H9 (cell line): Measurements from ENCODE around the gene DCLK2. TPM values are rescaled to one million over a fixed set of nuclear protein-coding genes. Genes with fewer than 3 reads are reported as not detected.

Experiments used
- DNase-seq: peaks from one replicate; pipeline ENCODE4 v3.0.0-alpha.2; 2017
- H2AFZ ChIP-seq: one replicate; pipeline ENCODE4 v1.6.1; 2013; ENCODE audit warnings: mild to moderate bottlenecking, low read length, control low read depth, moderate library complexity
- H2AK5ac ChIP-seq: 2 replicates; pipeline ENCODE4 v1.6.1; 2013; ENCODE audit warnings: low read length, control low read depth, mixed read lengths; ENCODE audit not compliant: insufficient read length
- H2BK120ac ChIP-seq: one replicate; pipeline ENCODE4 v1.6.1; 2013; ENCODE audit warnings: low read depth, mild to moderate bottlenecking, low read length, control low read depth, inconsistent platforms; ENCODE audit not compliant: poor library complexity, severe bottlenecking
- H2BK12ac ChIP-seq: 2 replicates; pipeline ENCODE4 v1.6.1; 2013; ENCODE audit warnings: low read length, control low read depth, mixed read lengths, low read depth; ENCODE audit not compliant: insufficient read length
- H2BK15ac ChIP-seq: 2 replicates; pipeline ENCODE4 v1.6.1; 2013; ENCODE audit warnings: low read depth, low read length, control low read depth
- H2BK20ac ChIP-seq: one replicate; pipeline ENCODE4 v1.6.1; 2013; ENCODE audit warnings: low read depth, mild to moderate bottlenecking, low read length, control low read depth, inconsistent platforms; ENCODE audit not compliant: poor library complexity, severe bottlenecking
- H2BK5ac ChIP-seq: 2 replicates; pipeline ENCODE4 v1.6.1; 2013; ENCODE audit warnings: low read length, control low read depth, mixed read lengths; ENCODE audit not compliant: insufficient read length
- H3K14ac ChIP-seq: 2 replicates; pipeline ENCODE4 v1.6.1; 2013; ENCODE audit warnings: low read length, control low read depth; ENCODE audit not compliant: insufficient read depth
- H3K18ac ChIP-seq: 2 replicates; pipeline ENCODE4 v1.6.1; 2013; ENCODE audit warnings: low read depth, mild to moderate bottlenecking, mixed read lengths, low read length, control low read depth; ENCODE audit not compliant: insufficient read length
- H3K23ac ChIP-seq: 2 replicates; pipeline ENCODE4 v1.6.1; 2013; ENCODE audit warnings: low read length, control low read depth, mixed read lengths, low read depth; ENCODE audit not compliant: insufficient read length
- H3K23me2 ChIP-seq: 2 replicates; pipeline ENCODE4 v1.6.1; 2013; ENCODE audit warnings: low read depth, mild to moderate bottlenecking, mixed read lengths, low read length, control low read depth; ENCODE audit not compliant: insufficient read length, poor library complexity, severe bottlenecking
- H3K27ac ChIP-seq: 2 replicates; pipeline ENCODE4 v1.5.1; 2013; ENCODE audit warnings: low read length, control low read depth, mixed read lengths, low read depth; ENCODE audit not compliant: insufficient read length
- H3K27me3 ChIP-seq: 2 replicates; pipeline ENCODE4 v1.6.1; 2013; ENCODE audit warnings: low read length, control low read depth, inconsistent platforms; ENCODE audit not compliant: insufficient read depth
- H3K4ac ChIP-seq: 2 replicates; pipeline ENCODE4 v1.6.1; 2013; ENCODE audit warnings: low read depth, mild to moderate bottlenecking, control low read depth, inconsistent platforms, low read length, moderate library complexity
- H3K4me1 ChIP-seq: 2 replicates; pipeline ENCODE4 v1.6.1; 2013; ENCODE audit warnings: low read length, control low read depth, inconsistent platforms; ENCODE audit not compliant: insufficient read depth
- H3K4me2 ChIP-seq: 2 replicates; pipeline ENCODE4 v1.6.1; 2013; ENCODE audit warnings: low read length, control low read depth, mixed read lengths; ENCODE audit not compliant: insufficient read length, insufficient read depth
- H3K56ac ChIP-seq: 2 replicates; pipeline ENCODE4 v1.6.1; 2013; ENCODE audit warnings: low read depth, mild to moderate bottlenecking, mixed read lengths, low read length, control low read depth; ENCODE audit not compliant: insufficient read length
- H3K79me1 ChIP-seq: 2 replicates; pipeline ENCODE4 v1.6.1; 2013; ENCODE audit warnings: low read depth, mild to moderate bottlenecking, moderate library complexity, low read length, control low read depth, inconsistent platforms; ENCODE audit not compliant: insufficient read depth, poor library complexity, severe bottlenecking
- H3K79me2 ChIP-seq: 2 replicates; pipeline ENCODE4 v1.6.1; 2013; ENCODE audit warnings: low read length, control low read depth, inconsistent platforms; ENCODE audit not compliant: insufficient read depth
- H3K9ac ChIP-seq: 2 replicates; pipeline ENCODE4 v1.6.1; 2013; ENCODE audit warnings: low read length, control low read depth, mixed read lengths; ENCODE audit not compliant: insufficient read length; ENCODE audit errors: extremely low read depth
- H3K9me3 ChIP-seq: one replicate; pipeline ENCODE4 v1.6.1; 2013; ENCODE audit warnings: low read depth, low read length, inconsistent platforms; ENCODE audit not compliant: control insufficient read depth
- H3T11ph ChIP-seq: one replicate; pipeline ENCODE4 v1.6.1; 2013; ENCODE audit warnings: mild to moderate bottlenecking, low read length, control low read depth, inconsistent platforms
- H4K20me1 ChIP-seq: one replicate; pipeline ENCODE4 v1.6.1; 2013; ENCODE audit not compliant: control insufficient read depth, insufficient read length, insufficient read depth
- H4K5ac ChIP-seq: 2 replicates; pipeline ENCODE4 v1.6.1; 2013; ENCODE audit warnings: low read depth, mild to moderate bottlenecking, mixed read lengths, low read length, control low read depth; ENCODE audit not compliant: insufficient read length
- H4K8ac ChIP-seq: replicated peaks from 2 replicates; pipeline ENCODE4 v1.6.1; 2013; ENCODE audit warnings: low read length, control low read depth, mixed read lengths, low read depth; ENCODE audit not compliant: insufficient read length
- H4K91ac ChIP-seq: 2 replicates; pipeline ENCODE4 v1.6.1; 2013; ENCODE audit warnings: low read depth, mild to moderate bottlenecking, moderate library complexity, mixed read lengths, low read length, control low read depth; ENCODE audit not compliant: insufficient read length
- H3K27ac Mint-ChIP-seq, 3 experiments: 2 replicates in 2 of 3; 3 replicates in 1 of 3; pipeline ENCODE4 v1.8.0; 2020 to 2021; ENCODE audit warnings: mixed read lengths in 3 of 3, mild to moderate bottlenecking in 1 of 3, moderate library complexity in 1 of 3
- H3K27me3 Mint-ChIP-seq: 2 replicates; pipeline ENCODE4 v1.8.0; 2021; ENCODE audit warnings: low read depth, mild to moderate bottlenecking, moderate library complexity, mixed read lengths
- H3K36me3 Mint-ChIP-seq, 3 experiments: 2 replicates in 2 of 3; 3 replicates in 1 of 3; pipeline ENCODE4 v1.8.0; 2020 to 2021; ENCODE audit warnings: low read depth in 3 of 3, mixed read lengths in 3 of 3; ENCODE audit not compliant: insufficient read depth in 1 of 3
- H3K4me1 Mint-ChIP-seq, 2 experiments: 2 replicates each; pipeline ENCODE4 v1.8.0; 2020; ENCODE audit warnings: mixed read lengths in 2 of 2
- H3K4me3 Mint-ChIP-seq, 2 experiments: 2 replicates in 1 of 2; 3 replicates in 1 of 2; pipeline ENCODE4 v1.8.0; 2020 to 2021; ENCODE audit warnings: mild to moderate bottlenecking in 2 of 2, mixed read lengths in 2 of 2, moderate library complexity in 1 of 2
- H3K9me3 Mint-ChIP-seq, 2 experiments: 2 replicates in 1 of 2; 3 replicates in 1 of 2; pipeline ENCODE4 v1.8.0; 2020; ENCODE audit warnings: mild to moderate bottlenecking in 2 of 2, mixed read lengths in 2 of 2, moderate library complexity in 1 of 2
- CTCF ChIP-seq: fragments of 200-600 bp; sonication (generic); conservative IDR thresholded peaks from 3 replicates; pipeline ENCODE4 v1.8.0; 2021; ENCODE audit warnings: antibody characterized with exemption, mild to moderate bottlenecking
- whole genome bisulfite sequencing: extraction: QIAGEN DNeasy Blood & Tissue Kit; methylation state at CpG from one replicate; pipeline ENCODE4 v1.1.7; 2013; ENCODE audit warnings: missing lambda C conversion rate, low lambda C conversion rate, mixed read lengths; ENCODE audit not compliant: insufficient read length; ENCODE audit errors: extremely low coverage; 5-methylcytosine and 5-hydroxymethylcytosine counted together
- total RNA-seq: library from RNA; stranded (reverse); gene quantifications from 2 replicates; pipeline ENCODE4 v1.2.1, GENCODE V29; 2021

The DCLK2 gene
- total RNA-seq, 1 experiment from 2014 or later = 0.33 TPM

- no peak for DNase-seq
- H3K9ac ChIP-seq = no peak overlapping the region
- no peaks in the 10 kb centered on the region for H3K23me2 ChIP-seq
- H4K91ac ChIP-seq = no peak overlapping the region
- H3K79me1 ChIP-seq = no peaks in the 10 kb centered on the region
- H3K4ac ChIP-seq = no peak overlapping the region
- Mint-ChIP-seq H3K27me3 (peaks cover 16% of the 10 kb centered on the region), H3K4me3 (no peak overlapping the region), H3K27ac (no peak overlapping the region), H3K9me3 (peaks cover 0 to 1% of the 10 kb centered on the region in 2 experiments; a peak in 1 of 5 replicates), H3K4me1 (no peaks in the 10 kb centered on the region), H3K36me3 (no peaks in the 10 kb centered on the region)
- no peak overlapping the region for H2BK5ac ChIP-seq
- H3K27ac ChIP-seq = no peak overlapping the region
- WGBS = no CpG with 5 or more reads among the region's 4 CpGs
- no peak overlapping the region for H4K8ac ChIP-seq
- no peak overlapping the region for H3K14ac ChIP-seq
- H3K4me2 ChIP-seq = no peak overlapping the region
- H3K79me2 ChIP-seq = no peaks in the 10 kb centered on the region
- H4K20me1 ChIP-seq = no peaks in the 10 kb centered on the region
- H3K18ac ChIP-seq = no peak overlapping the region
- TF ChIP-seq CTCF = no peak
- no peaks in the 10 kb centered on the region for H3K9me3 ChIP-seq
- H2AFZ ChIP-seq = no peak overlapping the region
- no peak overlapping the region for H2BK12ac ChIP-seq
- no peak overlapping the region for H3K23ac ChIP-seq
- H3K4me1 ChIP-seq = no peaks in the 10 kb centered on the region
- no peak overlapping the region for H2BK120ac ChIP-seq
- H3K56ac ChIP-seq = no peak overlapping the region
- H2BK20ac ChIP-seq = no peak overlapping the region
- H3T11ph ChIP-seq = no peak overlapping the region
- no peak overlapping the region for H4K5ac ChIP-seq
- H2AK5ac ChIP-seq = no peak overlapping the region
- no peak overlapping the region for H2BK15ac ChIP-seq
- H3K27me3 ChIP-seq = no peaks in the 10 kb centered on the region
These were observed 7.6 kb upstream of the DCLK2 start for GRCh38 chr4:150070464-150071170.
